ENCODE measurements around the gene TTC7B.

- TF ChIP-seq POLR2AphosphoS5 (IDR thresholded peaks at IDR 0.05; ENCODE audit: low read depth, low read length), result no peak
- TF ChIP-seq POLR2A (IDR thresholded peaks at IDR 0.05; ENCODE audit: low read depth, low read length), result no peak
Measured at GRCh38 chr14:90839024-90839888, 23.0 kb upstream of the TTC7B start.
